HepG2 (cell line): ENCODE measurements around the gene TM4SF1. TPM values are rescaled to one million over a fixed set of nuclear protein-coding genes. Genes with fewer than 3 reads are reported as not detected.

Experiments used
- ATF3 ChIP-seq: sonication (generic); formaldehyde crosslinking; IDR thresholded peaks from 2 replicates; pipeline ENCODE4 v1.4.0; 2020; ENCODE audit warnings: missing genetic modification reagents
- CCDC6 ChIP-seq: sonication (generic); formaldehyde crosslinking; IDR thresholded peaks from 2 replicates; pipeline ENCODE4 v1.8.1; 2022; ENCODE audit warnings: mild to moderate bottlenecking, missing genetic modification reagents, moderate library complexity
- CREB1 ChIP-seq, 2 experiments: fragments of 450-650 bp in 1 of 2; IDR thresholded peaks; 2 replicates each; pipeline ENCODE4 v1.6.1; 2016 to 2017; ENCODE audit warnings: control low read depth in 1 of 2, mild to moderate bottlenecking in 1 of 2, missing compliant biosample characterization in 1 of 2, missing genetic modification characterization in 1 of 2
- CSRNP1 ChIP-seq: sonication (generic); formaldehyde crosslinking; IDR thresholded peaks from 2 replicates; pipeline ENCODE4 v1.8.1; 2023; ENCODE audit warnings: mild to moderate bottlenecking, missing genetic modification reagents
- DRAP1 ChIP-seq: IDR thresholded peaks from 2 replicates; pipeline ENCODE4 v1.6.1; 2016; ENCODE audit warnings: missing genetic modification reagents, missing compliant biosample characterization
- HNF1B ChIP-seq: sonication (generic); formaldehyde crosslinking; IDR thresholded peaks from 2 replicates; pipeline ENCODE4 v1.5.1; 2020; ENCODE audit warnings: mild to moderate bottlenecking, moderate library complexity, missing genetic modification reagents
- HNF4G ChIP-seq, 2 experiments: sonication (generic) in 1 of 2; formaldehyde crosslinking in 1 of 2; IDR thresholded peaks; 2 replicates each; pipeline versions ENCODE4 v1.4.0 to v1.6.1; 2011 to 2020; ENCODE audit warnings: borderline replicate concordance in 2 of 2, low read depth in 2 of 2, mild to moderate bottlenecking in 2 of 2, low read length in 1 of 2, missing genetic modification reagents in 1 of 2, moderate library complexity in 1 of 2
- NCOR1 ChIP-seq: fragments of 200-600 bp; sonication (generic); IDR thresholded peaks from 2 replicates; pipeline ENCODE4 v1.7.0; 2017; ENCODE audit warnings: antibody characterized with exemption, low read length, borderline replicate concordance
- STAG1 ChIP-seq: sonication (generic); formaldehyde crosslinking; IDR thresholded peaks from 2 replicates; pipeline ENCODE4 v1.4.0; 2020; ENCODE audit warnings: missing genetic modification reagents
- THAP8 ChIP-seq: sonication (generic); formaldehyde crosslinking; IDR thresholded peaks from 2 replicates; pipeline ENCODE4 v1.5.1; 2020; ENCODE audit warnings: missing genetic modification reagents, mild to moderate bottlenecking, borderline replicate concordance
- TRIM24 ChIP-seq: sonication (generic); formaldehyde crosslinking; IDR thresholded peaks from 2 replicates; pipeline ENCODE4 v1.8.0; 2022; ENCODE audit warnings: mild to moderate bottlenecking, missing genetic modification reagents
- ZFP1 ChIP-seq: IDR thresholded peaks from 2 replicates; pipeline ENCODE4 v1.6.1; 2016
- ZMYM4 ChIP-seq: sonication (generic); formaldehyde crosslinking; IDR thresholded peaks from 2 replicates; pipeline ENCODE4 v1.8.1; 2023; ENCODE audit warnings: mild to moderate bottlenecking, missing genetic modification reagents
- ZNF430 ChIP-seq: sonication (generic); formaldehyde crosslinking; IDR thresholded peaks from 2 replicates; pipeline ENCODE4 v1.9.0; 2021; ENCODE audit warnings: mild to moderate bottlenecking, missing genetic modification reagents
- ZNF607 ChIP-seq: sonication (generic); formaldehyde crosslinking; IDR thresholded peaks from 2 replicates; pipeline ENCODE4 v1.5.1; 2020; ENCODE audit warnings: missing genetic modification reagents, mild to moderate bottlenecking, borderline replicate concordance
- ZNF646 ChIP-seq: sonication (generic); formaldehyde crosslinking; IDR thresholded peaks from 2 replicates; pipeline ENCODE4 v1.9.0; 2021; ENCODE audit warnings: mild to moderate bottlenecking, missing genetic modification reagents
- ZSCAN21 ChIP-seq: sonication (generic); formaldehyde crosslinking; IDR thresholded peaks from 2 replicates; pipeline ENCODE4 v1.8.0; 2022; ENCODE audit warnings: mild to moderate bottlenecking, missing genetic modification reagents, moderate library complexity, borderline replicate concordance
- polyA plus RNA-seq, 8 experiments: library from polyadenylated mRNA; depleted of rRNA in 3 of 8; stranded (reverse) in 7 of 8; unstranded in 1 of 8; fragments of >200 nt; fragmentation: Illumina TruSeq in 4 of 8; extraction: Trizol in 4 of 8; gene quantifications; 2 replicates each; pipeline versions ENCODE4 v1.2.1 to v1.2.3, GENCODE V29; 2011 to 2016; ENCODE audit warnings: low read depth in 4 of 8, missing spikeins in 1 of 8, mixed read lengths in 1 of 8; ENCODE audit not compliant: insufficient read depth in 1 of 8
- total RNA-seq, 5 experiments: library from RNA; depleted of rRNA; stranded (reverse); fragments of >200 nt; fragmentation: Illumina TruSeq; extraction: Trizol; gene quantifications; 2 replicates each; pipeline ENCODE4 v1.2.3, GENCODE V29; 2016; ENCODE audit warnings: low read depth in 1 of 5

Gene TM4SF1
- total and polyA plus RNA-seq, 2 of the 13 experiments (the other 11 are each of a cell fraction or from before 2014, with no cell fraction given): 431 to 1,359 TPM

GRCh38 chr3:149356044-149356592 lies 21.3 kb downstream of the TM4SF1 start (continued):
- peak; percentile 64 for TF ChIP-seq CSRNP1 (CRISPR knock-in tag)
- peak; percentile 49; the same call in 1 of the 2 replicates for TF ChIP-seq CCDC6 (CRISPR knock-in tag)
- no peak for TF ChIP-seq THAP8 (CRISPR knock-in tag)
- no peak for TF ChIP-seq ZSCAN21 (CRISPR knock-in tag)
- TF ChIP-seq CREB1 (IDR thresholded peaks at IDR 0.05): peak; percentile 41; the same call in 1 of the 2 replicates
- peak; percentile 86 for TF ChIP-seq CREB1 (CRISPR knock-in tag; IDR thresholded peaks at IDR 0.05)
- TF ChIP-seq ZNF430 (CRISPR knock-in tag): peak; percentile 66
- peak; percentile 84; the same call in 1 of the 2 replicates for TF ChIP-seq NCOR1
- TF ChIP-seq ZNF646 (CRISPR knock-in tag): peak; percentile 55; the same call in 1 of the 2 replicates
- TF ChIP-seq DRAP1 (CRISPR knock-in tag): peak; percentile 84; the same call in 1 of the 2 replicates
- peak; percentile 88 for TF ChIP-seq ZMYM4
- no peak for TF ChIP-seq ZNF607 (CRISPR knock-in tag)
- TF ChIP-seq STAG1 (CRISPR knock-in tag): peak; percentile 8
- TF ChIP-seq ATF3 (CRISPR knock-in tag): peak; percentile 34; the same call in 1 of the 2 replicates
- TF ChIP-seq HNF4G (IDR thresholded peaks at IDR 0.05; ENCODE audit: borderline replicate concordance, low read depth, low read length): peak; percentile 55; the same call in 1 of the 2 replicates
- no peak for TF ChIP-seq HNF4G (CRISPR knock-in tag; IDR thresholded peaks at IDR 0.05; ENCODE audit: borderline replicate concordance, low read depth)
- peak; percentile 82; the same call in 1 of the 2 replicates for TF ChIP-seq HNF1B
- no peak for TF ChIP-seq TRIM24 (CRISPR knock-in tag)
- peak; percentile 65 for TF ChIP-seq ZFP1
